Ovary (tissue), 3 donors: Measurements from ENCODE around the gene SLC38A9.

Source experiments
- CTCF ChIP-seq, 3 donors: fragments of 450-650 bp in 2 of 3; fragments of 200-600 bp in 1 of 3; IDR thresholded peaks; one replicate each; pipeline versions ENCODE4 v1.5.1 to v1.8.0; 2016 to 2022; ENCODE audit warnings: antibody characterized with exemption in 3 of 3, mild to moderate bottlenecking in 1 of 3
- POLR2A ChIP-seq: fragments of 450-650 bp; IDR thresholded peaks from one replicate; pipeline ENCODE4 v1.6.1; 2017; ENCODE audit warnings: antibody characterized with exemption, mild to moderate bottlenecking, moderate library complexity
- donor health status: DM: no; HTN: no; CAD: no.

GRCh38 chr5:55578771-55579170, 133.4 kb downstream of the SLC38A9 start:
- TF ChIP-seq CTCF (IDR thresholded peaks at IDR 0.05): no peak
- TF ChIP-seq POLR2A: no peak
